Endodermal cell (in vitro differentiated cells): Measurements from ENCODE around the gene MGAT3. TPM values are rescaled to one million over a fixed set of nuclear protein-coding genes. Genes with fewer than 3 reads are reported as not detected.

Experiments used
- DNase-seq: peaks from one replicate; pipeline ENCODE4 v3.0.0-alpha.2; 2017
- H3K27ac ChIP-seq: 2 replicates; pipeline ENCODE4 v1.5.1; 2013; ENCODE audit warnings: mild to moderate bottlenecking, low read depth, low read length, moderate library complexity
- H3K27me3 ChIP-seq: 2 replicates; pipeline ENCODE4 v1.6.1; 2013; ENCODE audit warnings: mild to moderate bottlenecking, low read length, moderate library complexity; ENCODE audit not compliant: insufficient read depth, control insufficient read depth, poor library complexity, severe bottlenecking
- H3K36me3 ChIP-seq: 2 replicates; pipeline ENCODE4 v1.7.0; 2013; ENCODE audit warnings: mild to moderate bottlenecking, low read length, moderate library complexity; ENCODE audit not compliant: control insufficient read depth, insufficient read depth
- H3K4me1 ChIP-seq: one replicate; pipeline ENCODE4 v1.7.0; 2013; ENCODE audit warnings: low read length; ENCODE audit not compliant: control insufficient read depth, insufficient read depth
- H3K4me3 ChIP-seq: 2 replicates; pipeline ENCODE4 v1.5.1; 2013; ENCODE audit warnings: mild to moderate bottlenecking, low read length, moderate library complexity
- H3K9ac ChIP-seq: 2 replicates; pipeline ENCODE4 v1.6.1; 2013; ENCODE audit warnings: mild to moderate bottlenecking, low read length, moderate library complexity; ENCODE audit not compliant: poor library complexity, severe bottlenecking; ENCODE audit errors: extremely low read depth
- H3K9me3 ChIP-seq: 2 replicates; pipeline ENCODE4 v1.6.1; 2013; ENCODE audit warnings: mild to moderate bottlenecking, low read length, moderate library complexity; ENCODE audit not compliant: control insufficient read depth
- H3K27ac Mint-ChIP-seq: 2 replicates; pipeline ENCODE4 v1.8.0; 2020; ENCODE audit warnings: mixed read lengths
- H3K27me3 Mint-ChIP-seq: 2 replicates; pipeline ENCODE4 v1.8.0; 2021; ENCODE audit warnings: mild to moderate bottlenecking, mixed read lengths; ENCODE audit not compliant: insufficient read depth
- H3K36me3 Mint-ChIP-seq: 2 replicates; pipeline ENCODE4 v1.8.0; 2020; ENCODE audit warnings: low read depth, mixed read lengths
- H3K4me1 Mint-ChIP-seq: 2 replicates; pipeline ENCODE4 v1.8.0; 2020; ENCODE audit warnings: mixed read lengths
- H3K4me3 Mint-ChIP-seq: 2 replicates; pipeline ENCODE4 v1.8.0; 2020; ENCODE audit warnings: mild to moderate bottlenecking, moderate library complexity, mixed read lengths
- H3K9me3 Mint-ChIP-seq: 2 replicates; pipeline ENCODE4 v1.8.0; 2020; ENCODE audit warnings: mild to moderate bottlenecking, mixed read lengths
- WGBS, 2 experiments: methylation state at CpG; one replicate each; pipeline versions ENCODE4 v1.1.5 to v1.1.7; 2013; ENCODE audit warnings: missing lambda C conversion rate in 2 of 2, mixed read lengths in 1 of 2; ENCODE audit not compliant: insufficient coverage in 1 of 2, insufficient read length in 1 of 2; 5-methylcytosine and 5-hydroxymethylcytosine counted together
- total RNA-seq, 2 donors: library from RNA; stranded (reverse); fragmentation: NEBNext Ultra II Directional in 1 of 2; extraction: Animal tissue kit (Norgen Biotek cat#: 25700) in 1 of 2; gene quantifications; 2 replicates in 1 of 2; 3 replicates in 1 of 2; pipeline ENCODE4 v1.2.1, GENCODE V29; 2021
- TF ChIP-seq, protein P1 (sequence below): fragments of 200-600 bp; sonication (generic); conservative IDR thresholded peaks from 2 replicates; pipeline ENCODE4 v1.5.0; 2021; ENCODE audit warnings: antibody characterized with exemption, mild to moderate bottlenecking

The MGAT3 gene
- total RNA-seq, 2 donors from 2014 or later = 9.0 to 16.7 TPM

DNA sequence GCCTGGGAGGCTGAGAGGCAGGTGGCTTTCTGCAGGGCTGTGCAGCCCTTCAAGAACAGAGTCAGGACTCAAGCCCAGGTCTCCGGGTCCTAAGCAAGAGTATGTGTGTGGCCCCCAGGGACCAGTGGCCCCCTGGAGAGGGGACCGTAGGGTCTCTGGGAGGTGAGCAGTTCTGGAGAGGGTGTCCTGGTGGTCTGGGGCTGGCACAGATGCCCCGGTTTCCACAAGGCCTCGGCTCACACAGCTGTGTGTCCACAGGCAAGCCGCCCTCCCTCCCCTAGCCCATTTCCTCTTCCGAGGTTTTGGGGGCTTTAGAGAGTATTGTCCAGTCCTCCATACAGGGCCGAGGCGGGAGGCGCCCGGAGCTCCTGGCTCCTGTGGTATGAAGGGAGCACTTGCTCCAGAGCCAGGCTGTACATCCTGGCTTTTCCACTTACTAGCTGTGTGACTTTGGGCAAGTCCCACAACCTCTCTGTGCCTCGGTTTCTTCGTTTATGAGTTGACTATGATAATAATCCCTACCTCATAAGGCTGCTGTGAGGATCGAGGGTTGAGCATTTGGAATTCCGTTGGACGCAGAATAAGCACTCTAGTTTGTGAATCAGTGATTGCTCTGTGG is 79.1 kb downstream of the MGAT3 start:
- no peak overlapping the region for H3K27ac ChIP-seq

DNA sequence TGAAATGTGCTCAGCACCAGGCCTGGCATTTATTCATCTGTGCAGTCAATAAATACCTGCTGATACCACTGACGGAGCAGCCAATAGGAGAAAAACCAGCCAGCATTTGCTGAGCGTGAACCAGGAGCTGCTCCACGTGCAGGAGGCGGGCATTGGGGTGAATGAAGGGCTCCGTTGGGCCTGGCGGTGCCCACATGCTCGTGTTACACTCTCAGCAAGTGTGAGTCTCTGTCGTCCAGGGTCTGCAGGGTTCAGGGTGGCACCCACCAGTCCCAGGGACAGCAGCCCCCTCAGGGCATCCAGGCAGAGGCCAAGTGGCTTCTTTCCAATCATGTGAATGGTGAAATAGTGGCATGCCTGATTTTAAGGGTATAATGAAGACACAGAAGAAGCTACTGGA is 79.9 kb downstream of the MGAT3 start:
- DNase-seq = no peak
- H3K4me1 ChIP-seq = peaks cover 13% of the 10 kb centered on the region
- WGBS, 2 experiments = 90 to 95% methylated on average over 5 to 8 of the region's 8 CpGs
- no peaks in the 10 kb centered on the region for H3K27me3 ChIP-seq
- H3K4me3 Mint-ChIP-seq = no peak overlapping the region
- no peaks in the 10 kb centered on the region for H3K9me3 ChIP-seq
- H3K27me3 Mint-ChIP-seq = peaks cover 5% of the 10 kb centered on the region
- H3K4me3 ChIP-seq = no peak overlapping the region
- H3K27ac ChIP-seq = no peak overlapping the region
- no peaks in the 10 kb centered on the region for H3K36me3 ChIP-seq
- TF ChIP-seq, protein P1, sequence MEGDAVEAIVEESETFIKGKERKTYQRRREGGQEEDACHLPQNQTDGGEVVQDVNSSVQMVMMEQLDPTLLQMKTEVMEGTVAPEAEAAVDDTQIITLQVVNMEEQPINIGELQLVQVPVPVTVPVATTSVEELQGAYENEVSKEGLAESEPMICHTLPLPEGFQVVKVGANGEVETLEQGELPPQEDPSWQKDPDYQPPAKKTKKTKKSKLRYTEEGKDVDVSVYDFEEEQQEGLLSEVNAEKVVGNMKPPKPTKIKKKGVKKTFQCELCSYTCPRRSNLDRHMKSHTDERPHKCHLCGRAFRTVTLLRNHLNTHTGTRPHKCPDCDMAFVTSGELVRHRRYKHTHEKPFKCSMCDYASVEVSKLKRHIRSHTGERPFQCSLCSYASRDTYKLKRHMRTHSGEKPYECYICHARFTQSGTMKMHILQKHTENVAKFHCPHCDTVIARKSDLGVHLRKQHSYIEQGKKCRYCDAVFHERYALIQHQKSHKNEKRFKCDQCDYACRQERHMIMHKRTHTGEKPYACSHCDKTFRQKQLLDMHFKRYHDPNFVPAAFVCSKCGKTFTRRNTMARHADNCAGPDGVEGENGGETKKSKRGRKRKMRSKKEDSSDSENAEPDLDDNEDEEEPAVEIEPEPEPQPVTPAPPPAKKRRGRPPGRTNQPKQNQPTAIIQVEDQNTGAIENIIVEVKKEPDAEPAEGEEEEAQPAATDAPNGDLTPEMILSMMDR = no peak
- no peaks in the 10 kb centered on the region for H3K36me3 Mint-ChIP-seq
- H3K4me1 Mint-ChIP-seq = peaks cover 14% of the 10 kb centered on the region
- H3K9me3 Mint-ChIP-seq = no peaks in the 10 kb centered on the region
- H3K27ac Mint-ChIP-seq = no peak overlapping the region
- H3K9ac ChIP-seq = no peak overlapping the region

More for the DNA sequence above, 79.1 kb downstream of the MGAT3 start:
- TF ChIP-seq, protein P1 = no peak
- no peak for DNase-seq
- Mint-ChIP-seq H3K36me3 (peaks cover 5% of the 10 kb centered on the region), H3K4me3 (no peak overlapping the region), H3K4me1 (peaks cover 20% of the 10 kb centered on the region), H3K27ac (no peak overlapping the region), H3K27me3 (peaks cover 5% of the 10 kb centered on the region), H3K9me3 (no peaks in the 10 kb centered on the region)
- Histone ChIP-seq H3K4me1 (peaks cover 21% of the 10 kb centered on the region), H3K36me3 (peaks cover 6% of the 10 kb centered on the region), H3K9me3 (no peaks in the 10 kb centered on the region), H3K9ac (no peak overlapping the region), H3K4me3 (no peak overlapping the region), H3K27me3 (no peaks in the 10 kb centered on the region)
- 94 to 100% methylated on average over 4 to 15 of the region's 15 CpGs for WGBS, 2 experiments

- Histone ChIP-seq H3K9ac (no peak overlapping the region), H3K4me1 (peaks cover 12% of the 10 kb centered on the region), H3K4me3 (no peak overlapping the region), H3K27ac (no peak overlapping the region), H3K36me3 (no peaks in the 10 kb centered on the region), H3K27me3 (no peaks in the 10 kb centered on the region), H3K9me3 (no peaks in the 10 kb centered on the region)
- 83% methylated on average over 1 of the region's 2 CpGs; no CpG with 5 or more reads in 1 of the 2 experiments for WGBS, 2 experiments
- Mint-ChIP-seq H3K27me3 (peaks cover 6% of the 10 kb centered on the region), H3K4me1 (peaks cover 12% of the 10 kb centered on the region), H3K36me3 (no peaks in the 10 kb centered on the region), H3K4me3 (no peak overlapping the region), H3K27ac (no peak overlapping the region), H3K9me3 (no peaks in the 10 kb centered on the region)
- TF ChIP-seq, protein P1 = no peak
- no peak for DNase-seq
Measured at GRCh38 chr22:39537975-39538374, 81.2 kb downstream of the MGAT3 start.

Other genes with a start within 250 kb of the MGAT3 start
- gene PDGFB, start 212.0 kb upstream of the MGAT3 start, total RNA-seq = 10 to 100 TPM in 1 of 2 donors, 1 to 10 TPM in 1; 5.9 to 10.4 TPM
- gene RPL3, start 137.4 kb upstream of the MGAT3 start, total RNA-seq = 1,000 to 10,000 TPM; 2,218 to 2,701 TPM
- gene SYNGR1, start 107.0 kb upstream of the MGAT3 start, total RNA-seq = 10 to 100 TPM; 19.0 to 36.3 TPM
- 10 to 100 TPM; 27.1 to 35.2 TPM for gene TAB1, start 57.2 kb upstream of the MGAT3 start, total RNA-seq
- 10 to 100 TPM; 36.0 to 43.3 TPM for gene MIEF1, start 45.3 kb downstream of the MGAT3 start, total RNA-seq
- 100 to 1,000 TPM; 335 to 341 TPM for gene ATF4, start 63.5 kb downstream of the MGAT3 start, total RNA-seq
- 10 to 100 TPM; 65.5 to 70.3 TPM for gene RPS19BP1, start 75.7 kb downstream of the MGAT3 start, total RNA-seq
- gene CACNA1I, start 113.7 kb downstream of the MGAT3 start, total RNA-seq = 1 to 10 TPM; 1.2 to 2.2 TPM